HG03045 (cell line): ENCODE results near the gene ETFDH.
"Not testable (repeated sequence)": the region's sequence is repeated elsewhere in the genome, so short reads cannot be mapped to it uniquely, and the experiment has no call there.

Experiments used
- ATAC-seq: cut with Tn5 transposase; IDR thresholded peaks from one replicate; pipeline ENCODE4 v1.9.1; 2021; ENCODE audit warnings: mild to moderate bottlenecking, moderate library complexity; ENCODE audit not compliant: unreplicated experiment

The ETFDH gene

DNA sequence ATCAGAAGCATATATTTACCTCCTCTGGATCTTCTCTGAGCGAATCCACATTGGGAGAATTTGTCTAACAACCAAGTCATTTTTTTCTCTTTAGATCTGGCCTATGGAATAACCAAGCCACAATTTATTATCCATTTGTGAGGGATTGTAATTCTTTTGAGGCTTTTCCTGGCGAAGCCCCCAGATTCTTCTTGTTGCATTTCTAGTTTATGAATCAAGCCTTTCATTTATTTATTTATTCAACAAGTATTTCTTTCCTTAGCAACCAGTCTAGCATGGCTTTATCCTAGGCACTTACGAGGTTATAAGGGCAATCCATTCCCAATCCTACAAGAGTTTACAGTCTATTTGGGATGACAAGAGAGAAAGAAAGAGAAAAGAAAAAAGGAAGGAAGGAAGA is 78.3 kb downstream of the ETFDH start:
- no peak for ATAC-seq

DNA sequence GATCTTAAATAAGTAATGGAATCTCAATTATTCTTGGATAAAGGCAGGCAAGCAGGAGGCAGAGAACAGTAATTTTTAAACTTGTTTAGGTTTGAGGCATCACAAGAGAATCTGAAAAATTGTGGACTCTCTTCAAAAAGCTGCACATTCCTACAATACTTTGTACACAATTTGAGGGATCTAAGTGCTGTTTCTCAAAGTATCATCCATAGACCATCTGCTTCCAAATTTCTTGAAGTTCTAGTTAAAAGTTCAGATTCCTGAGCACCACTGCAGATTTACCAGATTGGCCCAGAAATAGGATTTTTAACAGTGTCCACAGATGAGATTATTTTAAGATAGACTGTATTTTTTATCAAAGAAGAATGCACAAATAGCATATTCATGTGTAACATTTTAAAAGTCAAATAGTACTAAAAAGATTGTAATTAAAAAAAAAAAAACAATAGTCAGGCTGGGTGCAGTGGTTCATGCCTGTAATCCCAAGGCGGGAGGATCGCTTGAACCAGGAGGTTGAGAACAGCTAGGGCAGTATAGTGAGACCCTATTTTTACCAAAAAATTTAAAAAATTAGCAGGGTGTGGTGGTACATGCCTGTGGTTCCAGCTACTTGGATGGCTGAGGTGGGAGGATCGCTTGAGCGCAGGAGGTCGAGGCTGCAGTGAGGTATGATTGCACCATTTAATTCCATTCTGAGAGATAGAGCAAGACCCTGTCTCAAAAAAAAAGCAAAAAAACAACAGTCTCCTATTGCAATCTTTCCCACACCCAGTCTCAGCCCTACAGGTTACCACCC is 82.5 kb downstream of the ETFDH start:
- no peak for ATAC-seq

DNA sequence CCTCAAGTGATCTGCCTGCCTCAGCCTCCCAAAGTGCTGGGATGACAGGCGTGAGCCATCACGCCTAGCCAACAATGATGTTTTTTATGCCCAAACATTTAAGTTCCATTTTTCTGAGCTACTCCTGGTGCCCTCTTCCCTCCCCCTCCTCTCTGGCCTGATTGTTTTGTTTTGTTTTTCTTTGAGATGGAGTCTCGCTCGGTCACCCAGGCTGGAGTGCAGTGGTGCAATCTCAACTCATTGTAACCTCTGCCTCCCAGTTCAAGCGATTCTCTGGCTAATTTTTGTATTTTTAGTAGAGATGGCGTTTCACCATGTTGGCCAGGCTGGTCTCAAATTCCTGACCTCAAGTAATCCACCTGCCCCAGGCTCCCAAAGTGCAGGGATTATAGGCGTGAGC is 83.7 kb downstream of the ETFDH start:
- ATAC-seq, result not testable (repeated sequence)

DNA sequence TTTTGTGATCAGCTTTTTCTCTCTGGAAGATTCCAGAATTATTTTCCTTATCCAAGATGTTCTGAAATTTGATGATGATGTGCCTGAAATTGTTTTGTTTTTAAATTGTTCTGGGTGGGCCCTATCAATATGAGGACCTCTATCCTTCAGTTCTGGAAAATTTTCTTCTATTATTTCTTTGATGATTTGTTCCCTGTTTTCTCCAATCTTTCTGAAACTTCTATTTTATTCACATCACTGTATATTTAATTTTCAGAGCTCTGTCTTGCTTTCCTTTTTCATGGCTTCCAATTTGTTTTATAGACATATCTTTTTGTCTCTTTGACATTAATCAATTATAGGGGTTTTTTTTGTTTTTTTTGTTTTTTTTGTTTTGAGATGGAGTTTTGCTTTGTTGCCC is 84.5 kb downstream of the ETFDH start:
- no peak for ATAC-seq

DNA sequence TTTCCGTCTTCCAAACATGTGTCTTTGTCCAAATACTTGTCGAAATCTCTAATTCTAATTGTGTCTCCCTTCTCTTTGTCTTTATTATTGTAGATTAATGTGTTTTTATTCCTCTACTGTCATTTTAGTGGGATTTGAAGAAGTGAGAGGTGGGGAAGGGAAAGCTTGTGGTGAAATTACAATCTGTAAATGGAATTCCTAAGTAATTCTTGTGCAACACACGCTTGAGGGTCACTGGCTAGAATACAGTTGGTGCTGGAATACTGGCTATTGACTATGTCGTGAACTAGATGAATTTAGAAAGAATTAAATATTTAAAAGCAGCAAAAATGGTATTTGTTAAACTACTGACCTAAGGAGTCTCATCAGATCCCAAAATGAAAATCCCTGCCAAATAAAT is 86.0 kb downstream of the ETFDH start:
- ATAC-seq, result no peak

DNA sequence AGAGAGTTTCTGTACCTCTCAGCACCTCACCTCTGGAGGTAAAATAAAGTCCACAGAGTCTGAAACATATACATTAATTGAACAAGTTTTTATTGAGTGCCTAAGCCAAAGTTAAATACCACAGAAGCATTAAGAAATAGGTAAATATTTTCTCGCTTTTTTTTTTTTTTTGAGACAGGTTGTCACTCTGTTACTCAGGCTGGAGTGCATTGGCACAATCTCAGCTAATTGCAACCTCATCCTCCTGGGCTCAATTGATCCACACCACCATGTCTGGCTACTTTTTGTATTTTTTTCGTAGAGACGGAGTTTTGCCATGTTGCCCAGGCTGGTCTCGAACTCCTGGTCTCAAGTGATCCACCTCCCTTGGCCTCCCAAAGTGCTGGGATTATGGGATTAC is 86.6 kb downstream of the ETFDH start:
- ATAC-seq, result no peak
